NCI-H82 (cell line): ENCODE data around the gene SSTR5.

ENCODE experiments used
- DNase-seq: peaks from one replicate; lab custom pipeline; 2025; lab: John Stamatoyannopoulos, UW

SSTR5 gene

GRCh38 chr16:1040346-1040745 is 32.2 kb upstream of the SSTR5 start:
- DNase-seq: no peak

GRCh38 chr16:1042049-1042744 is 30.4 kb upstream of the SSTR5 start:
- no peak for DNase-seq

DNA sequence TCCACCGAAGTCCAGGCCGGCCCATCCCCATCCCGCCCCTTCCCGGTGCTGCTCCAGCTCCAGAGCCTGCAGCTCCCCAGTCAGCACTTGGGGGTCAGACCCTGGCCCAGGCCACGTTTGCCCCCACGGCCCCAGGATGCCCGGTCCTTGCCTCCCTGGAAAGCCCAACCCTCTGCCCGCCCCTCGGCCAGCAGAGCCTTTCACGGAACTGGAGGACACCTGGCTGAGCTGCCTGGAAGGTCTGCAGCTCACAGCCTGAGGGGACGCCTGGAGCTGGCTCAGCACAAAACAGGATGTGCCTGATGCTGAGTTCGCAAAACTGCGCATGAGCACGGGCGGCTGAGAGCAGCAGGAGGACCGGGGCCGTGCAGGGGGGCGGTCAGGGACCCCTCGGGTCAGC is 29.7 kb upstream of the SSTR5 start:
- DNase-seq: peak; percentile 22

GRCh38 chr16:1043881-1044451 is 28.6 kb upstream of the SSTR5 start:
- no peak for DNase-seq

GRCh38 chr16:1044460-1045309 is 27.9 kb upstream of the SSTR5 start:
- no peak for DNase-seq

DNA sequence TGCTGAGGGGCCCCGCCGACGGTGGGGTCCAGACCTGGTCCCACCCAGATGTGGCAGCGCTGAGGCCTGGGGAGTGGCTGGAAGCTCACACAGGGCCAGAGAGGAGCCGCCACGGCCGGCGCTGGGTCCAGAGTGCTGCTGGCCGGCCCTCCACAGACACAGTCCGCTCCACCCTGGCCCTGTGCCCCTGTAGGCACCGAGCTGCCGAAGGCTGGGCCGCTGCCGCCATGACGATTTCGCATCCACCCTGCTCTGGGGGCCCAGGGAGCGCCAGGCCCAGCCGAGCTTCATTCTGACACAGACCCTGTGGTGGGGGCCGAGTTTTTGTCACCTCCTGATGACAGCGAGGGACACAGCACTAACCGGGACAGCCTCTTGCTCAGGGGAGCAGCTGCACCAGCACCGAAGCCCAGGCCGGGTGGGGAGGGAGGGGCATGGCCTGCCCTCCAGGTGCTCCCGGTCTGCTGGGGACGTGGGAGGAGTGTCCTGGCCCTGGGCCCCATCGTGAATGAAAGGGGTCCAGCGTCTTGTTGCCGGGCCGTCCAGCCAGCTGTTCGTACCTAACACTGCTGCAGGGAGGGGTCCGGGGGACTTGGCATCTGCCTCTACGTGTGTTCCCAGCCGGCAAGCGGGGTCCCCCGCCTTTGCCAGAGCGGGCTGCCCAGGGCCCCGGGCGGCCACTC is 27.1 kb upstream of the SSTR5 start:
- no peak for DNase-seq

DNA sequence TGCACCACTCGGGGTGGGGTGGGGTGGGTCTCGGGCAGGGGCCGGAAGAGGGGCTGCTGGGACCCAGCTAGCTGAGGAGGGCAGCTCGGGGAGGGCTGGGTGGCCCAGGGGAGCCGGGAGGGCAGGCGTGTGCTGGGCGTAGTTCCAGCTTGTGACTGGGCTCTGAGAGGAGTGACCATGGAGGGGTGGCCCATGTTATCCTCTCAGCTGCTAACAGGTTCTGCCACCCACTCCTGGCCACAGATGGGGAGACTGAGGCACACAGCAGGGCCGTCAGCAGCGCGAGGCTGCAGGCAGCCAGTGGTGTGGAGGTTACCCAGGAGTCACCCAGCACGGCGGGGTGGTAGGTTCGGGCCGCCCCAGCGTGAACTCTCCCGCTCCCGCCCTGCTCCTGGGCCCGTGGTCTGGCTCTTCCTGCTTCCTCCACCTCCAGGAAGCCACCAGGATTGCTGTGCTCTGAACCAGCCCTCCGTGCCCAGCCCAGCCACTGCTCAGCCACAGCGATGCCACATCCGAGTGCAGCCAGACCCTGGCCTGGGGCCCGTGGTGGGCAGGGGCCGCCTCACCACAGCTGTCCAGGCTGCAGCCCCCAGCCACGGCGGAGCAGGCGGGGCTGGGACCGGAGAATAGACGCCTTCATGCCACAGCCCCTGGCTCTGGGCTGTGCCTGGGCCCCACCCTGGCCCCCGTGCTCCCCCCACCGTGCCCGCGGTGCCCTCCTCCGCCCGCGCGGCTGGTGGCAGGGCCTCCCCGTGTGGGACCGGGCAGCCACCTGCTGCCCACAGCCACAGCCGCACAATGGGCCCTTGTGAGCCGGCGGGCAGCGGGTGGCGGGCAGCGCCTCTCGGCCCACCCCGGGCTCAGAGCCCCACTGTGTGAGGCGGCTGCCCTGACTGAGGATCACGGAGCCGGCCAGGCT is 26.3 kb upstream of the SSTR5 start:
- DNase-seq: no peak

- no peak for DNase-seq
Measured at GRCh38 chr16:1047123-1047522, 25.4 kb upstream of the SSTR5 start.

DNA sequence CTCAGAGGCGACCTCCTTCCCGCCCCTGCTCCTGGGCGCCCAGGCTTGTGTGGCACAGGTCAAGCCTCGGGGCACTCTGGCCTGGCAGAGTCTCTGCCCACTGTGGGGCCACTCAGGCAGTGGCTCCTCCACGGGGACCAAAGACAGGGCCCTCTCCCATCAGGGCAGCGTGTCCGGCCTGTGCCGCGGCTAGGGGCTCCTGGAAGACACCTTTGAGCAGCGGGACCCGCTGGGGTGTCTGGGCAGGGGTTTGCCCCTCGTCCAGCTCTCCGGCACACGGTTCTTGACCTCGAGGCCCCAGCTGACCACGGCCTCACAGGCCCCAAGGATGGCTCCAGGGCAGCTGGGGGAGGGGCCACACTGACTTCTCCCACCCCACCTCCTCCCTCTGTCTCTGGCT is 24.7 kb upstream of the SSTR5 start:
- no peak for DNase-seq

- DNase-seq: peak; percentile 66
Measured at GRCh38 chr16:1048442-1049112, 24.0 kb upstream of the SSTR5 start.

GRCh38 chr16:1049113-1049975 is 23.2 kb upstream of the SSTR5 start:
- DNase-seq: no peak

- no peak for DNase-seq
Measured at GRCh38 chr16:1049976-1050247, 22.6 kb upstream of the SSTR5 start.

DNA sequence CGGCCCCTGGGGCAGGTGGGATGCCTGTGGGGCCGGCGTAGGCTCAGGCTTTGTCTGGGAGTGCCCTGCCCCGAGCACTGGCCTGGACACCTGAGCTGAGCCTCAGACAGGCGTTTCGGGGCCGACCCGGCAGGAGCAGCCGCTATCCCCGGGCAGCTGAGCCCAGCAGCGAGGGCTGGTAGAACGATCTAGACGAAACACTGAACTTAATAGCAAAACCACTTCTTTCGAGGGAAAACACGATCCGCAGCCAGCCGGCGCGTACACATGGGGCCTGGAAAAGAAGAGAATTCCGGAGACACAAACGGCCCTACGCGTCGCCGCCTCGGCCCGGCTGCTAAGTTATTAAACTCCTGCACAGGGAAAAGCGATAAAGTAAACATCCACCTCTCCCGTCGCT is 22.0 kb upstream of the SSTR5 start:
- DNase-seq: no peak

- no peak for DNase-seq
Measured at GRCh38 chr16:1050921-1051320, 21.6 kb upstream of the SSTR5 start.

GRCh38 chr16:1051446-1051845 is 21.1 kb upstream of the SSTR5 start:
- no peak for DNase-seq

GRCh38 chr16:1052721-1053120 is 19.8 kb upstream of the SSTR5 start:
- DNase-seq: no peak

DNA sequence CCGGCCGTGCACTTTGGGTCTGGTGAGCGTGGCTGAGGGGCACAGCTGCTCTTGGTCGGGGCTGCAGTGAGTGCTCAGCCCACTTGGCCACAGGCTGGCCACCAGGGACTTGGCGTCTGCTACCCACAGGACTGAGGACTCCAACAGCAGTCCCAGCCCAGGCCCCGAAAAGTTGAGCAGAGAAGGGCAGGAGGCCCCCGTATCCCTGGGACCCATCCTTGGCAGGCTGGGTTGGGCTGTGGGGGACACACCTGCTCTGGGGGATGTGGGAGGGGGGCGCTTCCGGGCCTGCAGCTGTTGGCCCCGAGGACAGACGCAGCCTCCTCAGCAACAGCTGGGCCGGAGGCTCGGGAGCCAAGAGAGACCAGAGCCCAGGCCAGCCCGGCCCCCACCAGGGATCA is 19.4 kb upstream of the SSTR5 start:
- DNase-seq: no peak

- DNase-seq: no peak
Measured at GRCh38 chr16:1053700-1054368, 18.7 kb upstream of the SSTR5 start.

DNA sequence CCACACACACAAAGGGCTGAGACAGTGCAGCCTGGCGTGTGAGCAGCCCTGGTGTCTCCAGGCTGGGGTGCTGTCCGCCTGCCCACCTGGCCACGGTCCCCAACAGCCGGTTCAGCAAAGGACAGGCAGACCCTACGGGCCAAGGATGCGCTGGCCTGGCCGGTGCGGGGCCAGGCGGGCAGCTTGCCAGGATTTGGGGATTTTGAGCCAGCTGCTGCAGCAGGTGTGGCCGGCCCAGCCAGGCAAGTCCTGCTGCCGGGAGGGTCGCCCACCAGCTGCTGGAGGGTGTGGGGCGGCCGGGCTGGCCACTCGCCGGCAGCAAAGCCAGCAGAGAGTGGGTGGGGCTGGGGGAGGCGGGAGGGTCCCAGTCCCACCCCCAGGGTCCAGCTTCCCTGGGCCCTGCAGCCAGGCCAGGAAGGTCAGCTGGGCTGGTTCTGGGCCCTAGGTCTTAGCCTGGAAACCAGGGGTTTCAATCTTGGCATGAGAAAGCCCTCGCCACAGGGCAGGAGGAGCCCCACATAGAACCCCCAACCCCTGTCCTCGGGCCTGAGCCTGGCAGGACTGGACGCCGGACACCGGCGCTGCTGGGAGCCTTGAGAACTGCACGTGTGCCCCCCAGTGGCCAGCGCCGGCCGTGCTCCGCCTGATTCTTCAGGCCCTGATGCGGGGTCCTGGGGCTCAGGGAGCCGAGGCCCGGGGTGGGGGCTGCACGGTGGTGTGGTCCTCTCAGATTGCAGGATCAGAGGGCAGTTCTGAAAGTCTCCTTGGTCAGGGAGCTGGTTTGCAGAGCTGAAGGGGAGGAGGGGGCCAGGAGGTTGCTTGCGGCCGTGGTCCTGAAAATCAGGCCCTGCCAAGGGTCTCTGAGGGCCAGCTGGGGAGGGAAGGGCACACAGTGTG is 17.6 kb upstream of the SSTR5 start:
- DNase-seq: peak; percentile 44
